GM18868 (cell line): ENCODE results near the gene OR51B2.

Experiments used
- ATAC-seq: cut with Tn5 transposase; IDR thresholded peaks from one replicate; pipeline ENCODE4 v1.9.1; 2021; ENCODE audit warnings: mild to moderate bottlenecking, moderate library complexity; ENCODE audit not compliant: unreplicated experiment

The OR51B2 gene

GRCh38 chr11:5284637-5285036, 39.5 kb downstream of the OR51B2 start:
- ATAC-seq = no peak

GRCh38 chr11:5283882-5284281, 40.2 kb downstream of the OR51B2 start:
- ATAC-seq = no peak

- ATAC-seq = no peak
Observed at GRCh38 chr11:5283086-5283485, 41.0 kb downstream of the OR51B2 start.

GRCh38 chr11:5282628-5283027, 41.5 kb downstream of the OR51B2 start:
- ATAC-seq = no peak

GRCh38 chr11:5281596-5281995, 42.5 kb downstream of the OR51B2 start:
- no peak for ATAC-seq

GRCh38 chr11:5280582-5281102, 43.5 kb downstream of the OR51B2 start:
- peak; percentile 97 for ATAC-seq

- ATAC-seq = no peak
Observed at GRCh38 chr11:5279471-5280090, 44.5 kb downstream of the OR51B2 start.

GRCh38 chr11:5277807-5278382, 46.2 kb downstream of the OR51B2 start:
- ATAC-seq = no peak

GRCh38 chr11:5276697-5277096, 47.4 kb downstream of the OR51B2 start:
- ATAC-seq = no peak

- no peak for ATAC-seq
Observed at GRCh38 chr11:5275369-5276110, 48.6 kb downstream of the OR51B2 start.

GRCh38 chr11:5274395-5274794, 49.7 kb downstream of the OR51B2 start:
- no peak for ATAC-seq
